Measurements from ENCODE around the gene C1QBP.

DNA sequence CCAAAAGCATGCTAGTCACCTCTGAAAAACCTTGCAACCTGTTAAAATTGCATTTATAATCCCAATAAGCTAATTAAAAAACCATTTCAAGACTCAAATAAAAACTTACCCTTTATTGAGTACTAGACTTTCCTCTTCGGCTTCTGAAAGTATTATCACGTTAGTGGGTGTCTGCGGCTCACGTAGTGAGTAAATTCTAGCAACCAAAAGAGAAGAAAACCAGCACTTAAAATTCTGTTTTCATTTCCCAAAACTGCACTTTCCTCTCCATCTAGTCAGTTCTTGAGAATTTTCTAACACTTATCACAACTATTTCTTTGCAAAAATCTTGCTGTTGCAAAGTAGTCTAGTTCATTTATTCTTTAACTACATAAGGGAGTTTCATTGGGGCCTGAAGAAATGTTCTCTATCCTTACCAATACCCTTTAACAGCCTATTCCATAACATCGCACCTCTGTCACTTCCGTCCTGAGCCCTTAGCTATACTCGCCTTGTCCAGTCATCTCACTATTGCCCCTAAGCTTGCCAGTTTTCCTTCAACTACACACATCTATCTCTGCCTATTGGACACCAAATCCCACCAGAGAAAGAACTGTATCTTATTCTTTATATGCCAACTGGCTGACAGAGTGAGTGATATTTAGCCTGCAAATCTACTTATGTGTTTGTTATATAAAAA, 28.2 kb downstream of the C1QBP start:
- TF ChIP-seq, protein P1, sequence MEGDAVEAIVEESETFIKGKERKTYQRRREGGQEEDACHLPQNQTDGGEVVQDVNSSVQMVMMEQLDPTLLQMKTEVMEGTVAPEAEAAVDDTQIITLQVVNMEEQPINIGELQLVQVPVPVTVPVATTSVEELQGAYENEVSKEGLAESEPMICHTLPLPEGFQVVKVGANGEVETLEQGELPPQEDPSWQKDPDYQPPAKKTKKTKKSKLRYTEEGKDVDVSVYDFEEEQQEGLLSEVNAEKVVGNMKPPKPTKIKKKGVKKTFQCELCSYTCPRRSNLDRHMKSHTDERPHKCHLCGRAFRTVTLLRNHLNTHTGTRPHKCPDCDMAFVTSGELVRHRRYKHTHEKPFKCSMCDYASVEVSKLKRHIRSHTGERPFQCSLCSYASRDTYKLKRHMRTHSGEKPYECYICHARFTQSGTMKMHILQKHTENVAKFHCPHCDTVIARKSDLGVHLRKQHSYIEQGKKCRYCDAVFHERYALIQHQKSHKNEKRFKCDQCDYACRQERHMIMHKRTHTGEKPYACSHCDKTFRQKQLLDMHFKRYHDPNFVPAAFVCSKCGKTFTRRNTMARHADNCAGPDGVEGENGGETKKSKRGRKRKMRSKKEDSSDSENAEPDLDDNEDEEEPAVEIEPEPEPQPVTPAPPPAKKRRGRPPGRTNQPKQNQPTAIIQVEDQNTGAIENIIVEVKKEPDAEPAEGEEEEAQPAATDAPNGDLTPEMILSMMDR (IDR thresholded peaks at IDR 0.05): no peak
- no peak for TF ChIP-seq POLR2A (IDR thresholded peaks at IDR 0.05)
